ENCODE data around the gene MAPK12. TPM values are rescaled to one million over a fixed set of nuclear protein-coding genes. Genes with fewer than 3 reads are reported as not detected.
A peak's percentile ranks its signal among the peaks of the same experiment; 100 is the strongest.

The MAPK12 gene
- total and polyA plus RNA-seq, 2 of the 8 experiments (the other 6 are each of a cell fraction or from before 2014, with no cell fraction given), result 17.3 to 20.3 TPM

- peak overlapping the region; percentile 52; the same call in 1 of the 2 replicates for H2BK5ac ChIP-seq (ENCODE audit: low read depth, low read length)
- FAIRE-seq, result no peak
- no peak overlapping the region for H4K8ac ChIP-seq (ENCODE audit: extremely low read depth, insufficient read depth, low read length)
- no peak overlapping the region for H3K56ac ChIP-seq (replicated peaks; ENCODE audit: insufficient read length, low read depth, low read length)
- CTCF ChIA-PET (ENCODE audit: partially characterized antibody), result interaction anchor here (0.6 to 4.7 kb wide), 10 partner anchors 10 to 237 kb away, joined by 3 to 26 read pairs (median 4); partner anchors contain the start of gene HDAC10
- H3K18ac ChIP-seq (ENCODE audit: extremely low read depth, low read length), result peak overlapping the region; percentile 20; the same call in 1 of the 2 replicates
- H3K14ac ChIP-seq (ENCODE audit: insufficient read length), result no peak overlapping the region
- 79% methylated on average over 7 of the region's 7 CpGs; no CpG with 5 or more reads in 1 of the 2 experiments for WGBS, 2 experiments (ENCODE audit: extremely low coverage in 1 of 2, insufficient coverage in 1 of 2, insufficient read length in 1 of 2, insufficient replicate concordance in 2 of 2, low coverage in 1 of 2, low lambda C conversion rate in 2 of 2, missing lambda C conversion rate in 1 of 2)
- H4K5ac ChIP-seq (ENCODE audit: insufficient read length, low read depth, low read length), result no peak overlapping the region
- H3K4ac ChIP-seq (replicated peaks; ENCODE audit: insufficient read length, low read depth, low read length), result no peak overlapping the region
- H3K9ac ChIP-seq (replicated peaks in 1 of 4; ENCODE audit: extremely low read depth in 1 of 4, low read depth in 3 of 4, low read length in 3 of 4), result no peak overlapping the region; a peak in 1 of 7 replicates
- DNase-seq (ENCODE audit: low read depth in 1 of 2, low spot score in 2 of 2), result no peak
- no peak overlapping the region for H2BK120ac ChIP-seq (replicated peaks; ENCODE audit: low read depth, low read length)
- TF ChIP-seq PHF8 (conservative IDR thresholded peaks at IDR 0.05; ENCODE audit: low read depth, low read length) (no peak), POLR2A (IDR thresholded peaks at IDR 0.05; ENCODE audit: control extremely low read depth in 1 of 2, low read depth in 2 of 2, low read length in 2 of 2) (no peak)
- peaks cover 5 to 8% of the 10 kb centered on the region in 2 experiments for H4K20me1 ChIP-seq (replicated peaks in 1 of 2; ENCODE audit: control insufficient read depth in 1 of 2, insufficient read depth in 2 of 2, low read length in 2 of 2)
- H3K36me3 ChIP-seq (ENCODE audit: control insufficient read depth in 2 of 4, insufficient read depth in 4 of 4, low read length in 3 of 4), result no peaks in the 10 kb centered on the region
- H2BK12ac ChIP-seq (ENCODE audit: low read depth, low read length), result peak overlapping the region; percentile 80; the same call in 1 of the 2 replicates
- no peak overlapping the region; a peak in 2 of 8 replicates for H3K4me3 ChIP-seq (ENCODE audit: extremely low read depth in 1 of 4, insufficient read depth in 2 of 4, low read depth in 3 of 4, low read length in 4 of 4)
- POLR2A ChIA-PET (ENCODE audit: partially characterized antibody), result interaction anchor here (1.1 to 1.4 kb wide), 3 partner anchors 12 to 15 kb away, joined by 3 to 4 read pairs (median 3); partner anchors contain the start of gene HDAC10
- no peak overlapping the region for H3K27ac ChIP-seq (ENCODE audit: low read depth, low read length)
- H3K27me3 ChIP-seq (replicated peaks in 1 of 4; ENCODE audit: control insufficient read depth in 3 of 4, extremely low read depth in 1 of 4, insufficient read depth in 3 of 4, low read length in 3 of 4), result peaks cover 1 to 32% (median 23%) of the 10 kb centered on the region in 4 experiments; a peak in 6 of 7 replicates
- peaks cover 0 to 20% (median 10%) of the 10 kb centered on the region in 4 experiments; a peak in 6 of 7 replicates for H3K4me1 ChIP-seq (replicated peaks in 1 of 4; ENCODE audit: control insufficient read depth in 3 of 4, insufficient read depth in 4 of 4, low read length in 3 of 4)
- peak overlapping the region; percentile 42 for H4K91ac ChIP-seq (replicated peaks; ENCODE audit: insufficient read length, low read length)
- H3K9me3 ChIP-seq (ENCODE audit: insufficient read depth in 2 of 2, low read depth in 1 of 2, low read length in 1 of 2), result peaks cover 0 to 10% of the 10 kb centered on the region in 2 experiments; a peak in 1 of 4 replicates
- H3K4me2 ChIP-seq (ENCODE audit: insufficient read depth in 1 of 2, low read depth in 2 of 2, low read length in 2 of 2), result peak overlapping the region in 1 of 2 experiments; percentile 77; a peak in 1 of 4 replicates
- no peak overlapping the region for H2AK5ac ChIP-seq (ENCODE audit: low read depth, low read length)
- no peak overlapping the region for H2AFZ ChIP-seq (ENCODE audit: low read length)
- peak overlapping the region; percentile 48; the same call in 1 of the 2 replicates for H2BK20ac ChIP-seq (ENCODE audit: low read length)
- no peaks in the 10 kb centered on the region for H3K79me2 ChIP-seq (ENCODE audit: control insufficient read depth in 1 of 2, insufficient read depth in 2 of 2, low read length in 2 of 2)
- peaks cover 6% of the 10 kb centered on the region; the same call in 1 of the 2 replicates for H3K23me2 ChIP-seq (ENCODE audit: low read depth, low read length)
- no peak overlapping the region for H2BK15ac ChIP-seq (ENCODE audit: low read length)
- H3K79me1 ChIP-seq (ENCODE audit: low read depth, low read length), result no peaks in the 10 kb centered on the region
- no peak overlapping the region for H3K23ac ChIP-seq (ENCODE audit: insufficient read length)
Measured at GRCh38 chr22:50262460-50262911, 1.0 kb upstream of the MAPK12 start.

Data from H1 (cell line).